Pancreas (tissue), 10 donors: ENCODE measurements around the gene APBB1IP. TPM values are rescaled to one million over a fixed set of nuclear protein-coding genes. Genes with fewer than 3 reads are reported as not detected.
"Not testable (repeated sequence)": the region's sequence is repeated elsewhere in the genome, so short reads cannot be mapped to it uniquely, and the experiment has no call there.

ENCODE experiments used
- ATAC-seq, 4 donors: fragments of 200-7000 bp; cut with Tn5 transposase; one replicate each; pipeline versions ENCODE4 v1.8.0 to v1.9.1; 2020; ENCODE audit warnings: mild to moderate bottlenecking in 4 of 4, moderate library complexity in 4 of 4
- DNase-seq, 6 donors: peaks; one replicate each; pipeline ENCODE4 v3.0.0-alpha.2; 2020
- FAIRE-seq: peaks from 2 replicates; lab custom pipeline; 2012; peaks lifted over from hg19 to GRCh38; lab: Jason Lieb, UNC
- H3K27ac ChIP-seq, 4 donors: fragments of 200-600 bp; sonication (generic); 1 replicate in 3 of 4; 2 replicates in 1 of 4; pipeline versions ENCODE4 v1.5.0 to v1.8.0; 2020
- H3K27me3 ChIP-seq, 4 donors: fragments of 200-600 bp; one replicate each; pipeline ENCODE4 v1.8.0; 2021
- H3K36me3 ChIP-seq, 3 donors: fragments of 200-600 bp; sonication (generic) in 1 of 3; one replicate each; pipeline versions ENCODE4 v1.5.0 to v1.8.0; 2020 to 2021
- H3K4me1 ChIP-seq, 3 donors: fragments of 200-600 bp; one replicate each; pipeline ENCODE4 v1.8.0; 2021
- H3K4me3 ChIP-seq, 4 donors: fragments of 200-600 bp; sonication (generic) in 2 of 4; one replicate each; pipeline versions ENCODE4 v1.5.0 to v1.8.0; 2020 to 2021
- H3K9me3 ChIP-seq, 4 donors: fragments of 200-600 bp; one replicate each; pipeline ENCODE4 v1.8.0; 2021
- WGBS, 2 donors: extraction: QIAGEN DNeasy Blood & Tissue Kit; methylation state at CpG; one replicate each; pipeline ENCODE4 v1.1.7; 2013; 5-methylcytosine and 5-hydroxymethylcytosine counted together
- intact Hi-C, 3 donors: fragments of 100-400 bp; cut with DNase I; formaldehyde crosslinking; loops; one replicate each; pipeline versions ENCODE4 v1.11.1 to v1.14.2; 2022
- polyA plus RNA-seq, 2 donors: library from polyadenylated mRNA; stranded (reverse); fragments of 200-250 nt; gene quantifications; one replicate each; pipeline ENCODE4 v1.2.3, GENCODE V29; 2013
- total RNA-seq, 6 donors: library from RNA; stranded (reverse); fragmentation: NEBNext Ultra II Directional in 4 of 6; extraction: Animal tissue kit (Norgen Biotek cat#: 25700) in 4 of 6; gene quantifications; one replicate each; pipeline versions ENCODE4 v1.2.1 to v1.2.4, GENCODE V29; 2021 to 2023
- TF ChIP-seq, protein P1 (sequence below), 4 donors: fragments of 200-600 bp; sonication (generic) in 3 of 4; IDR thresholded peaks; one replicate each; pipeline versions ENCODE4 v1.5.0 to v1.8.0; 2021; ENCODE audit warnings: antibody characterized with exemption in 4 of 4
- donor health status: healthy with polysubstance abuse.
- donor health status: DM: no; HTN: no; CAD: no; lungs with moderate emphysema.
- donor health status: DM: no; HTN: no; CAD: no.
- donor health status: control.
- donor health status: control.
- donor health status: Bipolar disorder and iron deficiency.
- donor health status: DM: yes; HTN: yes; CAD: no.
- donor health status: DM: no; HTN: no; CAD: no.
- donor health status: DM: no; HTN: no; CAD: no.
- donor health status: DM: yes; HTN: yes; CAD: no.

APBB1IP gene
- total and polyA plus RNA-seq, 8 donors, result 0.93 to 12.3 (median 2.2) TPM

DNA sequence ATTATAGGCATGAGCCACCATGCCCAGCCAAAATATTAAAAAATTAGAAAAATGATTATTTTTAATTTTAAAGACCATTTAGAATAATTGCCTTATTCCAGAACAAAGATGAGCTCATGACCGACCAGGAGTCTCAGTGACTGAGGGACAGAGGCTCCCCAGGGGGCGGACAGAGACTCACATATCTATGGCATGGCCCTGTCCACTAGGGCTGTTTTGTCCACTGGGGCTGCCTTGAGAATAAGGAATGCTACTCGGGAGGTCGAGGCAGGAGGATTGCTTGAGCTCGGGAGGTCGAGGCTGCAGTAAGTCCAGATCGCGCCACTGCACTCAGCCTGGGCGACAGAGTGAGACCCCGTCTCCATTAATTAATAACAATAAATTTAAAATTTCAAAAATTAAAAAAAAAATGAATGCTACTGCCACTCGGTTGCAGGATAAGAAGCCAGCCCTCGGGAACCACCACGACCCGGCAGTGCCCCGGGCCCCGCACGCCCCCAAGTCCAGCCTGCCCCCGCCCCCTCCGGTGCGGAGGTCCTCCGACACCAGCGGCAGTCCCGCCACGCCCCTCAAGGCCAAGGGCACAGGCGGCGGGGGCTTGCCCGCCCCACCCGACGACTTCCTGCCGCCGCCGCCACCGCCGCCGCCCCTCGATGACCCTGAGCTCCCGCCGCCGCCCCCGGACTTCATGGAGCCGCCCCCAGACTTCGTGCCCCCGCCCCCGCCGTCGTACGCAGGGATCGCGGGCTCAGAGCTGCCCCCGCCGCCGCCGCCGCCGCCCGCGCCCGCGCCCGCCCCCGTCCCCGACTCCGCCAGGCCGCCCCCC lies 128.6 kb downstream of the APBB1IP start:
- intact Hi-C loops, result no loop called here
- TF ChIP-seq, protein P1, sequence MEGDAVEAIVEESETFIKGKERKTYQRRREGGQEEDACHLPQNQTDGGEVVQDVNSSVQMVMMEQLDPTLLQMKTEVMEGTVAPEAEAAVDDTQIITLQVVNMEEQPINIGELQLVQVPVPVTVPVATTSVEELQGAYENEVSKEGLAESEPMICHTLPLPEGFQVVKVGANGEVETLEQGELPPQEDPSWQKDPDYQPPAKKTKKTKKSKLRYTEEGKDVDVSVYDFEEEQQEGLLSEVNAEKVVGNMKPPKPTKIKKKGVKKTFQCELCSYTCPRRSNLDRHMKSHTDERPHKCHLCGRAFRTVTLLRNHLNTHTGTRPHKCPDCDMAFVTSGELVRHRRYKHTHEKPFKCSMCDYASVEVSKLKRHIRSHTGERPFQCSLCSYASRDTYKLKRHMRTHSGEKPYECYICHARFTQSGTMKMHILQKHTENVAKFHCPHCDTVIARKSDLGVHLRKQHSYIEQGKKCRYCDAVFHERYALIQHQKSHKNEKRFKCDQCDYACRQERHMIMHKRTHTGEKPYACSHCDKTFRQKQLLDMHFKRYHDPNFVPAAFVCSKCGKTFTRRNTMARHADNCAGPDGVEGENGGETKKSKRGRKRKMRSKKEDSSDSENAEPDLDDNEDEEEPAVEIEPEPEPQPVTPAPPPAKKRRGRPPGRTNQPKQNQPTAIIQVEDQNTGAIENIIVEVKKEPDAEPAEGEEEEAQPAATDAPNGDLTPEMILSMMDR (IDR thresholded peaks at IDR 0.05), result no peak
- no peaks in the 10 kb centered on the region for H3K4me1 ChIP-seq
- peaks cover 0 to 5% (median 0%) of the 10 kb centered on the region in 4 donors for H3K27me3 ChIP-seq
- no peaks in the 10 kb centered on the region for H3K9me3 ChIP-seq
- no peak for FAIRE-seq
- H3K4me3 ChIP-seq, result peak overlapping the region in 3 of 4 donors; percentile 7 to 44 (median 35)
- WGBS, 2 donors, result 13 to 22% methylated on average over 24 to 64 of the region's 64 CpGs
- peak in 2 of 6 donors; percentile 10 to 35 for DNase-seq
- H3K36me3 ChIP-seq, result no peaks in the 10 kb centered on the region
- H3K27ac ChIP-seq, result no peak overlapping the region
- ATAC-seq, result peak; percentile 43 to 69 (median 58)

DNA sequence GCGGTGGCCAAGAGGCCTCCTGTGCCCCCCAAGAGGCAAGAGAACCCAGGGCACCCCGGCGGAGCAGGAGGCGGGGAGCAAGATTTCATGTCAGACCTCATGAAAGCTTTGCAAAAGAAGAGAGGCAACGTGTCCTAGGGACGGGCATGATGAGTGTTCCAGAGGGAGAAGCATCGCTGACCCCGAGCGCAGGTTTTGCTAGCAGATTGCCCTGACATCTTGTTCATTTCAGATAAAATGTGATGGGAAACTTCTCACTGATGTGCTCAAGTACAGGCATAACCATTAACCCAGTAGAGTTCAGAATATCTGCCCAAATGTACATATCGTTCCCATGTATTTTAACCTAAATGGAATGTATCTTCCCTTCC lies 129.2 kb downstream of the APBB1IP start:
- peak in 1 of 4 donors; percentile 14 for ATAC-seq
- TF ChIP-seq, protein P1 (IDR thresholded peaks at IDR 0.05), result no peak
- Histone ChIP-seq H3K4me1 (no peaks in the 10 kb centered on the region), H3K27ac (no peak overlapping the region), H3K4me3 (peak overlapping the region in 2 of 4 donors; percentile 35 to 44), H3K9me3 (no peaks in the 10 kb centered on the region), H3K36me3 (no peaks in the 10 kb centered on the region), H3K27me3 (peaks cover 0 to 5% (median 0%) of the 10 kb centered on the region in 4 donors)
- FAIRE-seq, result no peak
- no peak for DNase-seq
- intact Hi-C loops, result no loop called here
- 16 to 24% methylated on average over 10 of the region's 10 CpGs for WGBS, 2 donors

DNA sequence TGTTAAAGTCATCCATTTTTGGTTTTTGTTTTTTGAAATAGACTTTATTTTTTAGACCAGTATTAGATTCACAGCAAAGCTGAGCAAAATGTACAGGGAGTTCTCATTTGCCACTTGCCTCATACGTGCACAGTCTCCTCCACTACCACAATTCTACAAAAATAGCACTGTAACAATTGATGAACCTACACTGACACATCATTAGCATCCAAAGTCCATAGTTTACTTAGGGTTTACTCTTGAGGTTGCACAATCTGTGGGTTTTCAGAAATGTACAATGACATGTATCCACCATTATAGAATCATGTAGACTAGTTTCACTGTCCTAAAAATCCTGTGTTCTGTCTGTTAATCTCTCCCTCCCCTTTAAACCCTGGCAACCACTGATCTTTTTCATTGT lies 133.5 kb downstream of the APBB1IP start:
- 62 to 80% methylated on average over 1 of the region's 1 CpG for WGBS, 2 donors
- H3K36me3 ChIP-seq, result no peaks in the 10 kb centered on the region
- H3K4me1 ChIP-seq, result no peaks in the 10 kb centered on the region
- TF ChIP-seq, protein P1 (IDR thresholded peaks at IDR 0.05), result no peak
- H3K27ac ChIP-seq, result no peak overlapping the region
- intact Hi-C loops, result no loop called here
- ATAC-seq, result no peak
- no peaks in the 10 kb centered on the region for H3K27me3 ChIP-seq
- no peak for DNase-seq
- no peak for FAIRE-seq
- no peak overlapping the region for H3K4me3 ChIP-seq
- no peaks in the 10 kb centered on the region for H3K9me3 ChIP-seq

DNA sequence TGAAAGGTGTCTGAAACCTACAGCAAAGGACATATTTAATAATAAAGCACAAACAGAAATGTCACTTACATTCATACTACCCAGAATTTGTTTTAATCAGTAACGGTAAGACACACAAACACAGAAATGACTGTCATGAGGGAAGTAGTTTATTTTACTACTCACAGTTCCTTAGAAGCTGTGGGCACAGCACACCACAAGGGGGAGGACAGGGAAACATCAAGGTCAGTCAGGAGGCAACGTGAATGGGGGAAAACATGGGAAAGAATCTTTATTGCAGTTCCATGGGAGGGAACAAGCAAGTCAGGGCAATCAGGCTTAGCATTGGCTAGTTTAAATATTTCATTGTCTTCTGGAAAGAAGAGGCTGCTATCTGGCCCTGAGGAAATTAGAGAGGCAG lies 135.5 kb downstream of the APBB1IP start:
- Histone ChIP-seq H3K27ac (no peak overlapping the region), H3K4me3 (no peak overlapping the region), H3K9me3 (no peaks in the 10 kb centered on the region), H3K27me3 (no peaks in the 10 kb centered on the region), H3K36me3 (no peaks in the 10 kb centered on the region), H3K4me1 (no peaks in the 10 kb centered on the region)
- FAIRE-seq (no peak), ATAC-seq (peak in 2 of 4 donors; percentile 32 to 44), DNase-seq (no peak)
- WGBS, 2 donors, result 27 to 30% methylated on average over 2 of the region's 2 CpGs
- TF ChIP-seq, protein P1 (IDR thresholded peaks at IDR 0.05), result no peak
- intact Hi-C loops, result no loop called here

DNA sequence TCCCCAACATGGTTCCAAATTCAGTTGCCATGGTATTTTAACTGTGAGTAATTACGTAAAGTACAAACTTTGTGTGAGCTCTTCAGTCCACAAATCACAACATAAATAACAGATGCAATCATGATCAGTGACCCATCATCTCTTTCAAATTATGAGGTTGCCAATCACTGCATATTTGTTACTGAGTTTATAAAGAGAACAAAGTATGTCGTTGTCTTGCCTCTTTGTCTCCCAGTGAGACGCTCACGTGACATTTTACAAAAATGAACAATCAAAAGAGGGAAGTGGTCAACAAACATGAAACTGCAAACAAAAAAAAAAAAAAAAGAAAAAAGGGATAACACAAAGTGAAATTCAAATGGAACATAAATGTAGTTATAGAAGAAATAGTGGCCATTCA lies 136.6 kb downstream of the APBB1IP start:
- DNase-seq (no peak), ATAC-seq (no peak), FAIRE-seq (peak; percentile 61)
- intact Hi-C loops, result no loop called here
- TF ChIP-seq, protein P1 (IDR thresholded peaks at IDR 0.05), result no peak
- no peaks in the 10 kb centered on the region for H3K4me1 ChIP-seq
- H3K27me3 ChIP-seq, result no peaks in the 10 kb centered on the region
- no peaks in the 10 kb centered on the region for H3K9me3 ChIP-seq
- no peak overlapping the region for H3K4me3 ChIP-seq
- WGBS, 2 donors, result 71 to 73% methylated on average over 4 of the region's 4 CpGs
- no peak overlapping the region for H3K27ac ChIP-seq
- no peaks in the 10 kb centered on the region for H3K36me3 ChIP-seq

DNA sequence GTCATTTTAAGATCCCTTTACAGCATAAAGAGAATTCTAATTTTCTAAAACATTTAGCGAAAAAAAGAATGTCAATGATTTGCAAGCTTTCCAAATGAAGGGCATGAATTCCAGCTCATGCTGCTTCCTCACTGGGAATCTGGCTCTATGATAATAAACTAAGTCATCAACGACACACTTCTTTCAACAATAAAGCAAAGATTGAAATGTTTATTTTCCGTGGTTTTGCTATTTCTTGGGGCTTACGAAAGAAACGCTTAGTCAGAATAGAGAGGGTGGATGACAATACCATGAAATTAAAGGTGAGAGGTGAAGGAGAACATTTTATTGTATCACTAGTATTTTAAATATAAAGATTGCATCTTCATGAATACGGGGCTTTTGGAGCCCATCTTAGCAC lies 140.2 kb downstream of the APBB1IP start:
- H3K36me3 ChIP-seq, H3K4me3 ChIP-seq, H3K4me1 ChIP-seq, FAIRE-seq, H3K27ac ChIP-seq, ATAC-seq, H3K9me3 ChIP-seq, H3K27me3 ChIP-seq, DNase-seq, intact Hi-C loops: not testable (repeated sequence)
- WGBS, 2 donors, result 73 to 80% methylated on average over 6 of the region's 6 CpGs
